GM18858 (cell line): ENCODE measurements around the gene SMG7.
A peak's percentile ranks its signal among the peaks of the same experiment; 100 is the strongest.

Experiments
- ATAC-seq: cut with Tn5 transposase; IDR thresholded peaks from one replicate; pipeline ENCODE4 v1.9.1; 2021; ENCODE audit not compliant: unreplicated experiment

Gene SMG7

DNA sequence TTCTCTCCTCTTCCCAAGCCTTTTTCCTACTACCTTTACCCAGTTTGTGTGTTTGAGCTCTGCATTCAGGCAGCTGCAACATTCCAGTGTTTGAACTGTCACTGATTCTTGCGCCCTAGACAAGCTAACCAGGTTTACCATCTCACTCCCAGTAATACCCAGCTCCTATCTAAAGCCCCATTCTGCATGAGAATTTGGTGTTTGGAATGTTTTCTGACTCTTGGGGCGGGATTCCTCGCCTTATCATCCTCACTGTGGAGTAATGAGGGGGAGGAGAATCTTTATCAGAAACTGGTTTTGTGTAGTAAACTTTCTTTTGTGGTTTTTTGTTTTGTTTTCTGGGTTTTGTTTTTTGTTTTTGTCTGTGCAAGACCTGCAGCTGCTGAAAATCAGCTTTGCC is 81.5 kb downstream of the SMG7 start:
- no peak for ATAC-seq

DNA sequence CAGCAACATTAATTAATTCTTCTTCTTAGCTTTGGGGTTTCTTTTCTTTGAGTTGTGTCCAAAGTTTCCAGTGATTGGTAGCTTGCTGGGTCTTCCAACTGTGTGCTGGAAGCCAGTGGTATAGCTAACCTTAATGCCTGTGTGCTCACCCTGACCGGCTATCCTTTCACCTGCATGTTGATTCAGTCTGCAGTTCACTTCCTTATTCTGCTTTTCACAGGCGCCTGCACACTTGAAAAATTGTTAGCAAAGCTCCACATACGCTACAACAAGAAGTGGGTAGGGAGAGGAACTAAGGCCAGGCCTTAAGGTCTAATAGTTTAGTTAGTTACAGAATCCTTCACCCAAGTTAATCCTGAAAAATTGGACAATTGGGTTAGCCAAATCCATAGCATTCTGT is 82.3 kb downstream of the SMG7 start:
- no peak for ATAC-seq

DNA sequence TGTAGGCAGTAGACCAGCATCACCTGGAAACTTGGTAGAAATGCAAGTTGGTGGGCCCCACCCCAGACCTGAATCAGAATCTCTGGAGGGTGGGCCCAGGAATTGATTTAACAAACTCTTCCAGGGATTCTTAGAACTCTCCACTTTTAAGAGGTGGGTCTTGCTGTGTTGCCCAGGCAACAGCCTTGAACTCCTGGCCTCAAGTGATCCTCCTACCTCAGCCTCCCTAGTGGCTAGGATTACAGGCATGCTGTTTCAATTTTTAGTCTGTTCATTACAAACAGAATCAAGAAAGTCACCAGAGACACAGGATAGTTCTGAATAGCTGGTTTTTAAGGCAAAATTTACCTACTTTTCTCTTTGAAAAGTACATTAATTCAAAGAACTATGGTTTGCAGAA is 86.8 kb downstream of the SMG7 start:
- ATAC-seq, result no peak

DNA sequence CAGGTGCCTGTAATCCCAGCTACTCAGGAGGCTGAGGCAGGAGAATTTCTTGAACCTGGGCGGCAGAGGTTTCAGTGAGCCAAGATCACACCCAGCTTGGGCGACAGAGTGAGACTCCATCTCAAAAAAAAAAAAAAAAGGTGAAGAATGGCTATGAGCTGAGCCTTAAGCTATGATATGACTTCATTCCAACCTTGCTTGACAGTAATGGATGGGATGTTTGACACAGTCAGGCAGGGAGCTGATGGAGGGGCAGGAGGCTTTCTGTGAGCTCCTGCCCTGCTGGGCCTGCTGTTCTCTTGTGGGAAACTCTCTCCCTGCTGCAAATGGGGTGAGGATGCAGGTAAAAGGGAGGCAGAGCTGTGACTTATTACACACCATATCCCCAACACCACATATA is 90.4 kb downstream of the SMG7 start:
- no peak for ATAC-seq

DNA sequence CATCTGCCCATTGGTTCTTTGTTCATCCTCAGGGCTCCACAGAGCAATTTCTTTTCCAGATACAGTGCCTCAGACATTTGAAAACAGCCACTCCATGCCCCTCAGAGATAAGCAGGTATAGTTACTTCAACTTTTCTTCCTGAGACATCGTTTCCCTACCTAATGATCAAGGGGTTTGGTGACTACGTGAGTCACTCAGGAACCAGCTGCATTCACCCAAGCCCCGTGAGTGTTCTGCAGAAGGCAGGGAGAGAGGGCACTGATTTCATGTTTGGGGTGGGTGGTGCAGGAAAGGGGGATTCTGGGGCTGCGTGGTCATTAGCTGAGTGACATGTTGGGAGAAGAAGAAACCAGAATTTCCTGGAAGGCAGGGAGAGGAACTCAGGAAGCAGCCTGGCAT is 93.0 kb downstream of the SMG7 start:
- ATAC-seq, result no peak

DNA sequence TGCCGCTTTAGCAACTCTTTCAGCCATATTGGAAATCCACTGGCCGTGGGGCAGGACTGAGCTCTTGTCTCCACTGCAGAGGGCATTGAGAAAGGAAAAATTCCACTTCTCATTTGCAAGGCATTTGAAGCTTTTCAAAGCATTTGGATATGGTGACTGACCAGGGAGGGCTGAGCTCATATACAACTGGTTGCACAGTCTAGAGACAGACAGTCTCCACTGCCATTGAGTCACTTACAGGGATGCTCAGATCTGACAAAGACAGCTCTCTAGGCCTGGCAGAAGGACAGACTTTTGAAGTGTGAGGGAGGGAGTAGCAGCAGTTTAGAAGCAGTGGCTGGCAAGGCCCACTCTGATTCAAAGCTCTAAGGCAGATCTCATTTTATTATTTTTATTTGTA is 93.7 kb downstream of the SMG7 start:
- no peak for ATAC-seq

DNA sequence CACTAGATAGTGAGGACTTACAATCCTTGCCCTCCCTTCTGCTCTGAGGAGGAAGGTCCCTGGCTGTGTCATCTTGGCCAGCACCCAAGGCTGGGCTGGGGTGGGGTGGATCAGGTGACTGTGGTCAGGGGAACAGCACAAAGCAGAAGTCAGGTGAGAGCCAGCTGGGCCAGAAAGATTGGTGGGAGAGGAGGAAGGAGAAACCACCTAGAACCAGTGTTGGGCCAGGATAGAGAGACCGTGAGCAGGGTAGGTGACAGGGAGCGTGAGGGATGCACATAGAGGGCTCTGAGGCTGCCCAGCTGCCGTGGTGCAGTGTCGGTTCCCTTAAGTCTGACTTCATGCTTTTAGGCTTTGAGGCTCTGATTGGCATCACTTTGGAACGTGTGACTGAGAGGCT is 95.3 kb downstream of the SMG7 start:
- ATAC-seq, result peak; percentile 69

DNA sequence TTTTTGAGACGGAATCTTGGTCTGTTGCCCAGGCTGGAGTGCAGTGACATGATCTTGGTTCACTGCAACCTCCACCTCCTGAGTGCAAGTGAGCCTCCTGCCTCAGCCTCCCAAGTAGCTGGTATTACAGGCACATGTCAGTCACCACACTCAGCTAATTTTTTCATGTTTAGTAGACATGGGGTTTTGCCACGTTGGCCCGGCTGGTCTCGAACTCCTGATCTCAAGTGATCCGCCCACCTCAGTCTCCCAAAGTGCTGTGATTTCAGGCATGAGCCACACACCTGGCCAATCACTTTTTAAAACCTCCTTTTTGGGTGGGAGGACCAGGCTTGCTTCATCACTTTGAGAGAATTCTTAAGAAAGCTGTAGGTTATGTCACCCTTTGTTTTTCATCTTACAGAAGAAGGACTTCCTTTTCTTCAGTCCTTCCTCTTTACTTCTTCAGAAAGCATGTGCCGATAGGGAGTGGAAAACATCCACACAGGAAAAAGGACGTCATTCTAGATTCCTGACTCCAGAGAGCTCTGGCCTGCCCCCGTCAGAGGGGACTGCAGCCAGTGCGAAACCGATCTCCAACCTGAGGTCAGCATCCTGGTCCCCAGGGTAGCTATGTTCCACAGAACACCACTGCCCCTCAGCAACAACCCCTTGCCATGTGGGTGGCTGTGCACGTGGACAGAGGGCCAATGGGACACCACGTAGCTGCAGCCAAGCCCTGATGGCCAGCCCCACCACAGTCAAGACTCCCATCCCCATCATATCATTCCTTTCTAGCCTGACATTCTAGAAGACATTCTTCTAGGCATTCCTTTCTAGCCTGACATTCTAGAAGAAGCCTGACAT is 96.1 kb downstream of the SMG7 start:
- ATAC-seq, result no peak

DNA sequence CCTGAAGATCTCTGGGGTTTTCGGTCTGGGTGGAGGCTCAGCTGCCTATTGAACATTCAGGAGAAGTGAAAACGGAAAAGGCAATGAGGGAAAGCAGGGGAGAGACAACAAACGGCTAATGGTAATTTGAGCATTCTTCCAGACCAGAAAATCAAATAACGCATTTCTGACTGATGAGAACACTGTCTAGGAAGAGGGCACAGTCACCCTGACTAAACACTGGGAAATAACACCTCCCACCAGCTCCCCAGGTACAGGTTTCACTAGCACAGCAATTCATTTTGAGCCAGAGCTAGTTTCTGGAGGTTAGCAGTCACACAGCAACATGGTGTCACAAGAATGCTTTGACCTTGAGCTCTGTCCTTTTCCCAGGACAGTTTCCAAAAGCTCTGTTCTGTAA is 96.8 kb downstream of the SMG7 start:
- ATAC-seq, result no peak

DNA sequence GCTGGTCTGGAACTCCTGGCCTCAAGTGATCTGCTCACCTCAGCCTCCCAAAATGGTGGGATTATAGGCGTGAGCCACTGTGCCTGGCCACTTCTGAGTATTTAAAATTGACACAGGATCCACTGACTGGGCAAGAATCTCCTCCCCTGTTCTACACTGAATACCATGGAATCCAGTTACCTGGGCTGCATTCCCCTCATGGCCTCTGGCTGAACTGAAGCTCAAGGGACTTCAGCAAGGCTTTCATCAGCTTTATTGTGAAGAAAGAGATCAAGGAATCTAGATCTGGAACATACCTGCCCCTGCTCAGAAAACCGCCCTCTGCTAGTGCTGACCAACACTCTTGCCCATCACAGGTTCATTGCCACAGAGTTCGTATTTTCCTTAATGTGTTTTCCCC is 97.5 kb downstream of the SMG7 start:
- no peak for ATAC-seq

DNA sequence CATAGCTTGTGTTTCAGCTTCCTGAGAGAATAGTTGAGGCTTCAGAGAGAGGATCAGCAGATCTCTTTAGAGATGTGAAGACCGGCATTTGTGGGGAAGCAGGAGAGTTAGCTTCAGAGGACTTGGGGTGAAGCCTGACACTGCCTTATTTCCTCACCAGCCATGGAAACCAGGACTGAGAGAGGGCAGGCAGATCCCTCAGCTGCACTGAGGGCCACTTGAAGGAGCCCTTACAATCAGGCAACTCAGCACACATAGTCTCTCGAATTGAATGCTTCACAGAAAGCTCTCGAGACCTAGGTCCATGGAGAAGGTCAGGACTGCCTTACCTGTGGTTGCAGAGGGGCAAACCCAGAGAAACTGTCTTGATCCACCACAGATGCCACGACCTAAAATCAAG is 98.2 kb downstream of the SMG7 start:
- no peak for ATAC-seq

DNA sequence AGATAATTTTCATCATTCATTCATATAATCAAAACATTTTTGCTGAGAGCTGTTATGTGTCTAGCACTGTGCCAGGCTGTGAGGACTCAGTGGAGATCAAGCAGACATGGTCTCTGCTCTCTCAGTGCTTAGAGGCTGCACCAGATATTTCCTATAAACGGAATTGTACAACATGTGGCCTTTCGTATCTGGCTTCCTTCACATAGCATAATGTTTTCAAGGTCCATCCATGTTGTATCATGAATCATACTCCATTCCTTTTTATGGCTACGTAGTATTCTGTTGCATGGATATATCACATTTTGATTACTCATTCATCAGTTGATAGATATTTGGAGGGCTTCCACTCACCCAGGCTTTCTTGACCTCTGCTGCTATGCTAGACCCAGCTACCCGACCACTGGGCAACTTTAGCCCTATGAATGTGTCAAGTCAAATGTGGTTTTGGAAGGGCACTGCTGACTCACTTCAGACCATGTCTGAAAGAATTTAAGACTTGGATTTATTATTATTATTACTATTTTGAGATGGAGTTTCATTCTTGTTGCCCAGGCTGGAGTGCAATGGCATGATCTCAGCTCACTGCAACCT is 99.5 kb downstream of the SMG7 start:
- no peak for ATAC-seq

DNA sequence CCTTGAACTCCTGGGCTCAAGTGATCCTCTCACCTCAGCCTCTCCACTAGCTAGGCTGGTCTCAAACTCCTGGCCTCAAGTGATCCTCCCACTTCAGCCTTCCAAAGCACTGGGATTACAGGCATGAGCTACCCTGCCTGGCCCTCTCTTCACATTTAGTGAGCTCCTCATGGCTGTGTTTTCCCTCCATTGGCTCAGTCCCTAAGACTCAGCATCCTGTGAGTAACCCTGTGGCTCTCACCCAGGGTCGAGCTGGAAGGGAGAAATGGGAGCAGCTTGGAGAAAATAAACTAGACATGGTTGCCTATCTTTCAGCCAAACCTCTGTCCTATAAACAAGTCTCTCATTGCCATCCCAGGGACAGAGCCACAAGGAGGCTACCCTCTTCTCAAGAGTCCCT is 100.4 kb downstream of the SMG7 start:
- no peak for ATAC-seq

DNA sequence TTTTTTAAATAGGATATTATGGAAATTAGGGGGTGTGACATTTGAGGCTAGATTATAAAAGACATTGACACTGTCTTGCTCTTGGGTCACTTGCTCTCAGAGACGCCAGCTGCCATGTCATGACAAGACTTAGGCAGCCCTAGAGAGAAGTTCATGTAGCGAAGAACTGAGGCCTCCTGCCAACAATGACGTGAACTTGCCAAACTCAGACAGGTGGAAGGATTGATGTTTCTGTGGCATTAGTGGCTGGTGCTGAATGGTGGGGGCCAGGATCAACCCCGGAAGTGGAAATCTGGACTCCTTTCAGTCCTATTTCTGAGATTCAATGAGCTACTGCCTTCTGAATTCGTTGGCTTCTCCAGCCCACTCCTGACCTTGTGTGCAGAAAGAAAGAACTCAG is 103.3 kb downstream of the SMG7 start:
- no peak for ATAC-seq

DNA sequence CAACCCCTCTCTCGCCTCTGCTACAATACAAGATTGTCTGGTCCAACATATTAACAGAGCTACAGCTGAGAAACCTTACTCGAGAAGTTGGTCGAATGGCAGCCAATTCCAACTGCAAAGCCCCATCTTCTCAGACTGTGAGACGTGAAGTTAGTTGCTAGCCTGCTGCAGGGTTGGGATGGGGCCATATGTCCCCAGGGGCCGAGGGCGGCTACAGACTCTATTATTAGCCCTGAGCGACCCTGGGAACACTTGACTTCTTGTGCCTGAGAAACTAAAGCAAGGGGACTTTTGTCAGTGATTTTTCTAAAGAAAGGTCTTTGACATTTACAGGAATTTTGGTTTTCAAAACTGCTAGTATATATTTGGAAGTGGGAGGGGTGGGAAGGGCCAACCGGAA is 104.2 kb downstream of the SMG7 start:
- ATAC-seq, result no peak

DNA sequence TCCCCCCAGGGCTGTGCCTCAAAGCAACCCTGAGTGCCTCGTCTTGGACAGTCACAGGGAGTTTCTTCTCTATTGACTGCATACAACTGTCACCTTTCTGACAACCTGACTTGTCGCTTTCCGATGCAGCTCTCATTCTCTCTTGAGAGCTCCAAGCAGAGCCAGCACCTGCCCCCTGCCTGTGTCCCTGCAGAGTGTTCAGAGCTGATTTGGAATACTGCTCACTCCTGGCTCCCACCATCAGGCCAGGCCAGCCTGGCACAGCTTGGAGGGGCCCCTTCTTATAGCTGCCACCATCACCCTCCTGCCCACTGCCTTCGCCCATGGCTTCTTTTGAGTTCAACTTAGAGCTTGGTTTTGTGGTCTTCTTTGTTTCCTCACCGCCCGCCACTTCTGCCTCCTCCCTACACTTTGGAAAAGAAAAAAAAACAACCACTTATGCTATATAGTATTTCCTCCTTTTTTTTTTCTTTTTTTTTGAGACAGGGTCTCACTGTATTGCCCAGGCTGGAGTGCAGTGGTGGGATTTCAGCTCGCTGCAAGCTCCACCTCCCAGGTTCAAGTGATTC is 105.7 kb downstream of the SMG7 start:
- no peak for ATAC-seq

DNA sequence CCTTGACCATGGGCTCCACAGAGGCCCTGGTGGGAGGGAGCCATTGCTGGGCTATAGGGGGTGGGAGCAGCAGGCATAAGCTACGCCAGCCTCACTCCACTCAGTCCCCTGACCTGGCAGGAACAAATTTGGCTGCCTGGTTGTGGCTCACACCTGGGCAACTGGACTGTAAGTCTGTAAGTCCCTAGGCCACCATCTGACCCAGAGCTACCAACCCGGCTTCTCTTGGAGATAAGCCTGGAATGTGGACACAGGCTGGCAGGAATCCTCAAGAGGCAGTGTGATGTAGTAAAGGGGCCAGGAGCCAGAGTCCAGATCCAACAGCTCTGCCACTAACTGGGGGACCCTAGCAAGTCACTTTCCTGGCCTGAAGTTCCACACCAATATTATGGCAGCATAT is 106.6 kb downstream of the SMG7 start:
- ATAC-seq, result no peak

DNA sequence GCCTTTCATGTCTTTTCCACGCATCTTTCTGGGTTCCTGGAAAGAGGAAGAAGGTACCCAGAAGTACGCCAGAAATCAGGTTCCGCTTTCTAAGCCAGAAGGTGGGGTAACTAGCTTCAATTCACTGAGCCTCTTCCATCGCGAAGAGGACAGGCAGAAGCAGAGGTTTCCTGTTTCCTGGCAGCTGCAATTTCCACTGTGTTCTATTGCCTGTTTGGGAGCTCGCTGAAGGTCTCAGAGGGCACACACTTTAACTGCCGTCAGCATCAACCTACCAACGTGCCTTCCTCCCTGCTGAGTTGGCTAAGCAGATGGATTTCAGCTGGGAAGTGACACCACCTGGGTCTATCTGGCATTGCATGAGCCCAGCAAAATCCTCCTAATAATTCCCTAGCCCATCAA is 108.0 kb downstream of the SMG7 start:
- ATAC-seq, result no peak

DNA sequence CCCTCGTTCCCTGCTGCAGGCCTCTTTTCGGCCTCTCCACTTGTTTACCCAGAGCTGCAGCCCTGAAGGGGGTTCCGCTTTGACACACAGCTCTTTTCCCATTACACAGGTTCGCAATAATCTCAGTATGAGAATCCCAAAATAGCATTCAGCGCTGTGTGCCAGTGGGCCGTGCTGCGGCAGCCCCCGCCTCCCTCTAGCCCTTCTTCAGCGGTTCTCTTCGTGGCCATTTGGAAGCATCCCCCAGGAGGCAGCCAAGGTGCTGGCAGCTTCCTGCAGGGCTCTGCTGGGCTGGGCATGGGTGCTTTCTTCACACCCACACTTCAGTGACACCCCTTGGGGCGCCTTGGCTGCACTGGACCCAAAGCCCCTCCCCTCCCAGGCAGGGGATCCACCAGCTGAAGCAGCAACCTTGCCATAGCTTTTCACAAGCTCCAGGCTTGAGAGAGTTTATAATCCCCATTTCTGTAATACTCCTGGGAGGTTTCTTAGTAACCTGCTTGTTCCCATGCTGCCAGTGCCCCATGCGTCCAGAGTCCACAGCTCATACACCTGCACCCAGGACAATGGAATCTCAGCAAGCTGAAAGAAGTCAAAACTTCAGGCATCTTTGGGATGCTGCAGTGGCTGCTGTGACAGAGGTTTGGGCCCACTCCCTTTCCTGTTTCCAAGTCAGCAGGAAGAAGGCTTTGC is 109.9 kb downstream of the SMG7 start:
- ATAC-seq, result no peak

DNA sequence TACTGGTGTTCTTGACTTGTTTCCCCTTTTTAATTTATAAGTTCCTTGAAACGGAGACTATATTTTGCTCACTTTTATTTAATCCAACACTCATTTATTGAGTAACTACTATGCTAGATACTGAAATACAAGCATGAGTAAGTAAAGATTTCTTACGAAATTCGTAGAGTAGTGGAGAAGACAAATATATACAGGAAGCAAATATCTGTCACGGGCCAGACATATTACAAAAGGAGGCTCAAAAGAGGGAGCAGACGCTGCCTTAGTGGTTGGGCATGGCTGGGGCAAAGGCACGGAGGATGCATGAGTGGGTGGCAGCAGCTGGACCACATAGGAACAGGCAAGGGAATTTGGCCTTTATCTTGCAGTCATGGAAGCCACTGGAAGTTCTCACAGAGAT is 111.2 kb downstream of the SMG7 start:
- no peak for ATAC-seq

DNA sequence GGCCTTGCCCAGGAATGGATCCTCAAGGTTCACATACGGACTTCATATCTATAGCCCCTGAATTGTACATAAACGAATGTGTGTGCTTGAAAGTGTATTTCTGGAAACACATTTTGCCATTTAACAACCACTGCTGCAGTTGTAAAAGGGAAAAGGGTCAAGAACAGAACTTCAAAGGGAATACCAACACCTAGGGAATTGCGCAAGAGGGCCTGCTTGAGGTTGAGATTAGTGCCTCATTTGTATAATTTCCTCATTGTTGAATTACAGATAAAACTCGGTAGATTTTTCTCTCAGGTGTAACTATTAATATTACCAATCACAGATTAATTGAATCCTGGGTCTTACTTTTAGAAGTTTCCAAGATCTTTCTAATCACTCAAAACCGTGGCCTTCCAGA is 111.8 kb downstream of the SMG7 start:
- ATAC-seq, result no peak

DNA sequence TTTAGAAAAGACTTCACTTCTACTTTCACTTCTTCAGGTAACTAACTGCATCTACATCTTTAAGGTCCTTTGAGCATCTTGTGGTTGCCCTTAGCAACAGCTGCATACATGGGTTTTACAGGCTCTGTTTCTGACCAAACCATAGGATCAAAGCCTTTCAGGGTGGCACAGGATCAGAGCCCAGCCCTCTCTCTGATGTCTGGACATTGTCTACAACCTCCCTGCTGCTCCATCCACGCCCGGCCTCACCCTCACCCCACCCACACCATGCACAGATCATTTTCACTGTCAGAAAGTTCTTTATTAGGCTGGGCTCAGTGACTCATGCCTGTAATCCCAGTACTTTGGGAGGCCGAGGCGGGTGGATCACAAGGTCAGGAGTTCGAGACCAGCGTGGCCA is 112.7 kb downstream of the SMG7 start:
- no peak for ATAC-seq
